Measurements from ENCODE around the gene SPRR5. TPM values are rescaled to one million over a fixed set of nuclear protein-coding genes. Genes with fewer than 3 reads are reported as not detected.

The SPRR5 gene
- total and polyA plus RNA-seq, 8 donors: 1.0 TPM; not detected in 7

DNA sequence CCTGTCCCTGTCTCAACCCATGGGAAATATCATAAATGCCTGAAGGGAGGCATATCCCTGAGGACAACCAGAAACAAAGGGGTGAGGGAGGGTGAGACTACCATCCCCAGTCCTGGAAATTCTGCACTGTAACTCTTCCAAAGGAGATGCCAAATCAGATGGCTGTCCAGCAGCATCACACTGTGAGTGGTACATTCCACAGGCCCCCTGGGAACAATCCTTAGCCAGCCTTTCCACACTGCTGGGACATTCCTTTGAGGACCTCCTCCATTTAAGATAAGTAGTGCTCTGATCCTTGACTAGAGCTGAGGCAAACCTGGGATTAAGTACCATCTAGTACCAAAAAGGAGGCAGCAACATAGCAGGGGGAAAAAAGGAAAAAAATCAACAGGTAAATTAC is 27.9 kb upstream of the SPRR5 start:
- intact Hi-C loops (cut with DNase I; ENCODE audit: low total_unique reads): no loop called here
- TF ChIP-seq, protein P1, sequence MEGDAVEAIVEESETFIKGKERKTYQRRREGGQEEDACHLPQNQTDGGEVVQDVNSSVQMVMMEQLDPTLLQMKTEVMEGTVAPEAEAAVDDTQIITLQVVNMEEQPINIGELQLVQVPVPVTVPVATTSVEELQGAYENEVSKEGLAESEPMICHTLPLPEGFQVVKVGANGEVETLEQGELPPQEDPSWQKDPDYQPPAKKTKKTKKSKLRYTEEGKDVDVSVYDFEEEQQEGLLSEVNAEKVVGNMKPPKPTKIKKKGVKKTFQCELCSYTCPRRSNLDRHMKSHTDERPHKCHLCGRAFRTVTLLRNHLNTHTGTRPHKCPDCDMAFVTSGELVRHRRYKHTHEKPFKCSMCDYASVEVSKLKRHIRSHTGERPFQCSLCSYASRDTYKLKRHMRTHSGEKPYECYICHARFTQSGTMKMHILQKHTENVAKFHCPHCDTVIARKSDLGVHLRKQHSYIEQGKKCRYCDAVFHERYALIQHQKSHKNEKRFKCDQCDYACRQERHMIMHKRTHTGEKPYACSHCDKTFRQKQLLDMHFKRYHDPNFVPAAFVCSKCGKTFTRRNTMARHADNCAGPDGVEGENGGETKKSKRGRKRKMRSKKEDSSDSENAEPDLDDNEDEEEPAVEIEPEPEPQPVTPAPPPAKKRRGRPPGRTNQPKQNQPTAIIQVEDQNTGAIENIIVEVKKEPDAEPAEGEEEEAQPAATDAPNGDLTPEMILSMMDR (IDR thresholded peaks at IDR 0.05): no peak
- TF ChIP-seq POLR2A (IDR thresholded peaks at IDR 0.05) (no peak), EP300 (IDR thresholded peaks at IDR 0.05) (no peak), POLR2AphosphoS5 (IDR thresholded peaks at IDR 0.05) (no peak)
- Histone ChIP-seq H3K9me3 (no peaks in the 10 kb centered on the region), H3K27me3 (peaks cover 0 to 4% (median 0%) of the 10 kb centered on the region in 3 donors), H3K27ac (no peak overlapping the region), H3K4me1 (no peaks in the 10 kb centered on the region), H3K36me3 (no peaks in the 10 kb centered on the region), H3K4me3 (no peak overlapping the region)
- DNase-seq: no peak

DNA sequence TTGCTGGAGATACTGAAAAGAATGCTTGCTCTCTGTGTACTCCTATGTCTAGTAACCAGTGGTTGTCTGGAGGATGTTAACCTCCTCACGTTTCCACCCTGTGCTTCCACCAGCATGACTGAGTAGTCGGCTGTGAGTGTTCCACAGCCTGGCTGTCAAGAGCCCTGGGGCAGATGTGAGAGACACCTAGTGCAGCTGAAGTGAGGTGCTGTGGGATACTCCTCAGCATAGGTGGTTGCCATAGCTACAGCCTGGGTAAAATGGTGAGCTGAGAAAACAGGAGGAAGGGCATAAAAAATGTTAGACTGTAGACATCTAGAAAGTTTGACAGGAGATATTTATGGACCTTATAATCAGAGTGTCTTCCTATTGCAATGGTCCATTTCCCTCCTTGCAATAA is 22.8 kb upstream of the SPRR5 start:
- Histone ChIP-seq H3K9me3 (no peaks in the 10 kb centered on the region), H3K36me3 (no peaks in the 10 kb centered on the region), H3K27me3 (no peaks in the 10 kb centered on the region), H3K4me1 (no peaks in the 10 kb centered on the region), H3K4me3 (no peak overlapping the region), H3K27ac (no peak overlapping the region)
- whole genome bisulfite sequencing, 5 donors: 26 to 73% (median 53%) methylated on average over 1 to 2 of the region's 2 CpGs
- TF ChIP-seq POLR2A (IDR thresholded peaks at IDR 0.05): no peak
- TF ChIP-seq EP300 (IDR thresholded peaks at IDR 0.05): no peak
- TF ChIP-seq, protein P1 (IDR thresholded peaks at IDR 0.05): no peak
- no peak for TF ChIP-seq POLR2AphosphoS5 (IDR thresholded peaks at IDR 0.05)
- intact Hi-C loops (cut with DNase I; ENCODE audit: low total_unique reads): no loop called here
- no peak for DNase-seq

DNA sequence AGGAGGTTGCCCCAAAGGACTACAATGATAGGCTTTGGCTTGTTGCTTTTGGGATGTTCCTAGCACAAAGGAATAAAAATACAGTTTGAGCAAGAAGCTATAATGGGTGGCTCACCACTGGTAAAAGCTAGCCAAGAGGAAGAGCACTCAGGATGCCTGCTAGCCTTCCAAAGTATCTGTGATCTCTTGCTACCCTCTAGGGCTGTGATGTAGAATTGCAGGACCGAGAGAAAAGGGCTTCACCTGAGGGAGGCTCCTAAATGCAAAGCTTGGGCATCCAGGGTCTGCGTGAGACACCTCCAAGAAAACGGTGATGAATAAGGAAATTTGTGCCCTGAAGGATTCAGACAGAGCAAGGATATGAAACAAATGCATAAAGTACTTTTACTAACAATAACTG is 20.9 kb upstream of the SPRR5 start:
- H3K4me3 ChIP-seq: no peak overlapping the region
- no peak overlapping the region for H3K27ac ChIP-seq
- no peaks in the 10 kb centered on the region for H3K27me3 ChIP-seq
- no peaks in the 10 kb centered on the region for H3K9me3 ChIP-seq
- no peaks in the 10 kb centered on the region for H3K36me3 ChIP-seq
- intact Hi-C loops (cut with DNase I; ENCODE audit: low total_unique reads): no loop called here
- DNase-seq: no peak
- WGBS, 5 donors: 68 to 77% (median 71%) methylated on average over 3 of the region's 3 CpGs
- TF ChIP-seq, protein P1 (IDR thresholded peaks at IDR 0.05): no peak
- TF ChIP-seq POLR2A (IDR thresholded peaks at IDR 0.05) (no peak), EP300 (IDR thresholded peaks at IDR 0.05) (no peak), POLR2AphosphoS5 (IDR thresholded peaks at IDR 0.05) (no peak)
- H3K4me1 ChIP-seq: no peaks in the 10 kb centered on the region

DNA sequence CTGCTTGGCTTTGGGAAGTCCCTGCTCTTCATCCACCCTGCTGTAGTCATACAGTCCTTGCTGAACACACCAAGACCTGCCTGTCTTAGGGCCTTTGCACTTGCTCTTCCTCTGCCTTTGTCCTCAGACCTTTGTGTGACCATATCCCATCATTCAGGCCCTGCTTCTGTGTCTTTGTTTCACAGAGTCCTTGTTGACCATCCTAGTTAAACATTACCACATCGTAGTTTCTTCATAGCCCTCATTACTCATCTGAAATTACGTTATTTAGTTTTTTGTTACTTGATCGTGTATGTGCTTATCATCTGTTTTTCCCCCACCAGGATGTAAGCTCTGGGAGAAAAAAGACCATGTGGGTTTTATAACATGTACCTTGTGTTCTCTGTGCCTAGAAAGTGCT is 18.3 kb upstream of the SPRR5 start:
- Histone ChIP-seq H3K27ac (no peak overlapping the region), H3K4me1 (no peaks in the 10 kb centered on the region), H3K27me3 (no peaks in the 10 kb centered on the region), H3K4me3 (no peak overlapping the region), H3K36me3 (no peaks in the 10 kb centered on the region), H3K9me3 (no peaks in the 10 kb centered on the region)
- TF ChIP-seq, protein P1 (IDR thresholded peaks at IDR 0.05): no peak
- TF ChIP-seq POLR2AphosphoS5 (IDR thresholded peaks at IDR 0.05) (no peak), EP300 (IDR thresholded peaks at IDR 0.05) (no peak), POLR2A (IDR thresholded peaks at IDR 0.05) (no peak)
- intact Hi-C loops (cut with DNase I; ENCODE audit: low total_unique reads): no loop called here
- peak in 1 of 2 donors; percentile 17 for DNase-seq
- 32 to 52% (median 42%) methylated on average over 3 of the region's 3 CpGs for WGBS, 5 donors
